ENCODE measurements around the gene GTF2H2. TPM values are rescaled to one million over a fixed set of nuclear protein-coding genes. Genes with fewer than 3 reads are reported as not detected.
"Not testable (repeated sequence)": the region's sequence is repeated elsewhere in the genome, so short reads cannot be mapped to it uniquely, and the experiment has no call there.

Gene GTF2H2
- total RNA-seq, result 10 to 100 TPM; 46.2 to 52.6 TPM
- polyA plus RNA-seq (2013, experiment 1 of 2), result 27.6 TPM
- polyA plus RNA-seq (2013, experiment 2 of 2), result 26.0 TPM
- long read RNA-seq, experiment 1, full-length matches to known transcripts, result 1 of 16 reads
- long read RNA-seq, experiment 1, partial matches to known transcripts, result 6 of 16 reads
- long read RNA-seq, experiment 1, other reads (novel, unspliced or antisense), result 9 of 16 reads
- long read RNA-seq, experiment 2, full-length matches to known transcripts, result 5 of 28 reads
- long read RNA-seq, experiment 2, partial matches to known transcripts, result 9 of 28 reads
- long read RNA-seq, experiment 2, other reads (novel, unspliced or antisense), result 14 of 28 reads
- long read RNA-seq, experiment 3, full-length matches to known transcripts, result 31 of 120 reads
- long read RNA-seq, experiment 3, partial matches to known transcripts, result 23 of 120 reads
- long read RNA-seq, experiment 3, other reads (novel, unspliced or antisense), result 66 of 120 reads
- long read RNA-seq, experiment 4, full-length matches to known transcripts, result 14 of 78 reads
- long read RNA-seq, experiment 4, partial matches to known transcripts, result 32 of 78 reads
- long read RNA-seq, experiment 4, other reads (novel, unspliced or antisense), result 32 of 78 reads

GRCh38 chr5:71067262-71067928 lies at the start of gene GTF2H2:
Gene GTF2H2, minus strand, starts transcription at chr5:71067676. Its CDS starts 4,913 bp downstream, at chr5:71062763.
- H3K4me3 Mint-ChIP-seq; H3K36me3 Mint-ChIP-seq (ENCODE audit: low read depth); H3K4me3 ChIP-seq (ENCODE audit: low read length); H3K27me3 ChIP-seq (ENCODE audit: control insufficient read depth, insufficient read depth, low read length, poor library complexity, severe bottlenecking); H3K4me1 Mint-ChIP-seq; H3K9ac ChIP-seq (ENCODE audit: extremely low read depth, low read length, poor library complexity, severe bottlenecking); H3K27me3 Mint-ChIP-seq (ENCODE audit: insufficient read depth); DNase-seq; H3K4me1 ChIP-seq (ENCODE audit: control insufficient read depth, insufficient read depth, low read length); H3K9me3 Mint-ChIP-seq; H3K9me3 ChIP-seq (ENCODE audit: control insufficient read depth, low read length); H3K27ac Mint-ChIP-seq; H3K36me3 ChIP-seq (ENCODE audit: control insufficient read depth, insufficient read depth, low read length); H3K27ac ChIP-seq (ENCODE audit: low read depth, low read length): not testable (repeated sequence)
- whole genome bisulfite sequencing, 2 experiments (ENCODE audit: insufficient coverage in 1 of 2, insufficient read length in 1 of 2), result no CpG with 5 or more reads among the region's 46 CpGs

GRCh38 chr5:71109730-71110275 lies 42.3 kb upstream of the GTF2H2 start:
- DNase-seq; H3K27me3 ChIP-seq (ENCODE audit: control insufficient read depth, insufficient read depth, low read length, poor library complexity, severe bottlenecking); H3K27ac Mint-ChIP-seq; H3K4me1 ChIP-seq (ENCODE audit: control insufficient read depth, insufficient read depth, low read length); H3K4me1 Mint-ChIP-seq; H3K4me3 ChIP-seq (ENCODE audit: low read length); H3K27ac ChIP-seq (ENCODE audit: low read depth, low read length); H3K9me3 ChIP-seq (ENCODE audit: control insufficient read depth, low read length); H3K9ac ChIP-seq (ENCODE audit: extremely low read depth, low read length, poor library complexity, severe bottlenecking); H3K4me3 Mint-ChIP-seq; H3K36me3 ChIP-seq (ENCODE audit: control insufficient read depth, insufficient read depth, low read length); H3K36me3 Mint-ChIP-seq (ENCODE audit: low read depth); H3K27me3 Mint-ChIP-seq (ENCODE audit: insufficient read depth); H3K9me3 Mint-ChIP-seq: not testable (repeated sequence)
- WGBS, 2 experiments (ENCODE audit: insufficient coverage in 1 of 2, insufficient read length in 1 of 2), result no CpG with 5 or more reads among the region's 12 CpGs

DNA sequence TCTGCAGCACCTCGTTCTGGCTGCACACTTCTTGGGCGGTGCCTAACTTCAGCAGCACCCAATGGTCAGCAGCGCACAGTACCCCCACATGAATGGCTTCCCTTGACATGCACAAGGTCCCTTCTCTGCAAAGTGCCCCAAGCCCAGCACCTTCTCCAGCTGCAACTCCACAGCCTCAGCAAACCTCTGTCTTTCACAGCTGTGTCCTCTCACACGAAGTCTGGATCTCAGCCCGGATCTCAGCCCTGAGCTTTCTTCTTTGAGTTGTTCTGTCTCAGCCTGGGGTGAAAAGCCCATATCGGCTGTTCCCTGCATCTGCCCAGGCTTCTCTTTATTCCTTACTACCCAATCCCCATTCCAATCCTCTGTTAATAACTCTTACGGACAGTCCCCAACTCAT lies 32.5 kb upstream of the GTF2H2 start:
- not testable (repeated sequence) for H3K36me3 Mint-ChIP-seq (ENCODE audit: low read depth); H3K4me1 Mint-ChIP-seq; H3K36me3 ChIP-seq (ENCODE audit: control insufficient read depth, insufficient read depth, low read length); H3K27ac ChIP-seq (ENCODE audit: low read depth, low read length); H3K9me3 ChIP-seq (ENCODE audit: control insufficient read depth, low read length); H3K27me3 Mint-ChIP-seq (ENCODE audit: insufficient read depth); H3K9me3 Mint-ChIP-seq; H3K4me3 ChIP-seq (ENCODE audit: low read length); DNase-seq; H3K27ac Mint-ChIP-seq; H3K27me3 ChIP-seq (ENCODE audit: control insufficient read depth, insufficient read depth, low read length, poor library complexity, severe bottlenecking); H3K4me1 ChIP-seq (ENCODE audit: control insufficient read depth, insufficient read depth, low read length); H3K4me3 Mint-ChIP-seq; H3K9ac ChIP-seq (ENCODE audit: extremely low read depth, low read length, poor library complexity, severe bottlenecking)
- WGBS, 2 experiments (ENCODE audit: insufficient coverage in 1 of 2, insufficient read length in 1 of 2), result no CpG with 5 or more reads among the region's 7 CpGs

DNA sequence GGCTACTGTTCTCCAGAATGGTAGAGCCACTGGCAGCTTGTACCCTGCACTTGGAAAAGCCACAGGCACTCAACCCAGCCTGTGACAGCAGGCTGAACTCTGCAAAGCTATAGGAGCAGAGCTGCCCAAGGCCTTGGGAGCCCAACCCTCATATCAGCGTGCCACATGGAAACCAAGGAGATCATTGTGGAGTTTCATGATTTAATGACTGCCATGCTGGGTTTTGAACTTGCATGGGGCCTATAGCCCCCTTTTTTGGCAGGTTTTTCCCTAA lies 30.4 kb upstream of the GTF2H2 start:
- not testable (repeated sequence) for H3K27ac ChIP-seq (ENCODE audit: low read depth, low read length); H3K9me3 Mint-ChIP-seq; H3K4me1 ChIP-seq (ENCODE audit: control insufficient read depth, insufficient read depth, low read length); H3K4me1 Mint-ChIP-seq; H3K4me3 Mint-ChIP-seq; H3K36me3 ChIP-seq (ENCODE audit: control insufficient read depth, insufficient read depth, low read length); H3K27me3 ChIP-seq (ENCODE audit: control insufficient read depth, insufficient read depth, low read length, poor library complexity, severe bottlenecking); H3K4me3 ChIP-seq (ENCODE audit: low read length); DNase-seq; H3K9ac ChIP-seq (ENCODE audit: extremely low read depth, low read length, poor library complexity, severe bottlenecking); H3K27me3 Mint-ChIP-seq (ENCODE audit: insufficient read depth); H3K27ac Mint-ChIP-seq; H3K36me3 Mint-ChIP-seq (ENCODE audit: low read depth); H3K9me3 ChIP-seq (ENCODE audit: control insufficient read depth, low read length)
- WGBS, 2 experiments (ENCODE audit: insufficient coverage in 1 of 2, insufficient read length in 1 of 2), result no CpG with 5 or more reads among the region's 1 CpG

DNA sequence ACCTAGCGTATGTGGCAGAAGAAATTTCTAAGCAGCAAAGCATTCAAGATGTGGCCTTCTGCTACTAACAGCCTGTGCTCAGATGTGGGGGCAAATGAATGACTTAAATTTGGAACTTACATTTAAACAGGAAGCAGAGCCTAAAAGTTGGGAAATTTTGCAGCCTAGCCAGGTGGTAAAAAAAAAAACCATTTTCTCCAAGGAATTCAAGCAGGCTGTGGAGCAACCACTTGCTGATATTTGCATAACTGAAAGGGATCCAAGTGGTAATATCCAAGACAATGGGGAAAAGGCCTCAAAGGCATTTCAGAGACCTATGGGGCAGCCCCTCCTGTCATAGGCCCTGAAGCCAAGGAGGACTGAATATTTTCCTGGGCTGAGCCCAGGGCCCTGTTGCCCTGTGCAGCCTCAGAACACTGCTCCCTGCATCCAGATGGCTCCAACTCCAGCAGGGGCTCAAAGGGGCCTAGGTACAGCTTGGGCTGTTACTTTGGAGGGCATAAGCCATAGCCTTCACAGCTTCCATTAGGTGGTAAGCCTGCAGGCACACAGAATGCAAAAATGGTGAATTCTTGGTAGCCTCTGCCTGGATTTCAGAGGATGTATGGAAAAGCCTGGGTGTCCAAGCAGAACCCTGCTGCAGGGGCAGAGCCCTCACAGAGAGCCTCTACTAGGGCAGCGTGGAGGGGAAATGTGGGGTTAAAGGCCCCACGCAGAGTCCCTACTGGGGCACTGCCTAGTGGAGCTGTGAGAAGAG lies 29.9 kb upstream of the GTF2H2 start:
- H3K4me3 ChIP-seq (ENCODE audit: low read length); H3K9me3 ChIP-seq (ENCODE audit: control insufficient read depth, low read length); H3K4me1 Mint-ChIP-seq; H3K27ac ChIP-seq (ENCODE audit: low read depth, low read length); H3K4me3 Mint-ChIP-seq; H3K9ac ChIP-seq (ENCODE audit: extremely low read depth, low read length, poor library complexity, severe bottlenecking); H3K27ac Mint-ChIP-seq; H3K27me3 ChIP-seq (ENCODE audit: control insufficient read depth, insufficient read depth, low read length, poor library complexity, severe bottlenecking); H3K9me3 Mint-ChIP-seq; H3K27me3 Mint-ChIP-seq (ENCODE audit: insufficient read depth); H3K4me1 ChIP-seq (ENCODE audit: control insufficient read depth, insufficient read depth, low read length); H3K36me3 Mint-ChIP-seq (ENCODE audit: low read depth); H3K36me3 ChIP-seq (ENCODE audit: control insufficient read depth, insufficient read depth, low read length): not testable (repeated sequence)
- peak; percentile 35 for DNase-seq
- WGBS, 2 experiments (ENCODE audit: insufficient coverage in 1 of 2, insufficient read length in 1 of 2), result 89% methylated on average over 2 of the region's 3 CpGs; no CpG with 5 or more reads in 1 of the 2 experiments

DNA sequence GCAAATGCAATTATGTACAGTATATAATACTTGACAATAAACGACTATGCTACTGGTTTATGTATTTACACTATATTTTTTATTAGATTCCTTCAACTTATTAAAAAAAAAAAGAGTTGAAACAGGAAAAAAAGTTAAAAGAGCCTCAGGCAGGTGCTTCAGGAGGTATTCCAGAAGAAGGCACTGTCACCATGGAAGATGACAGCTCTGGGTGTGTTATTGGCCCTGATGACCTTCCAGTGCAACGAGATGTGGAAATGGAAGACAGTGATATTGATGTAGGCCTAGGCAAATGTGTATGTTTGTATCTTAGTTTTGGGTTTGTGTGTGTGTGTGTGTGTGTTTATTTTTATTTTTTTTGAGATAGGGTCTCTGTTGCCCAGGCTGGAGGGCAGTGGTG lies 22.3 kb upstream of the GTF2H2 start:
- not testable (repeated sequence) for H3K27me3 ChIP-seq (ENCODE audit: control insufficient read depth, insufficient read depth, low read length, poor library complexity, severe bottlenecking); H3K4me3 Mint-ChIP-seq; H3K27ac ChIP-seq (ENCODE audit: low read depth, low read length); H3K9me3 ChIP-seq (ENCODE audit: control insufficient read depth, low read length); H3K27me3 Mint-ChIP-seq (ENCODE audit: insufficient read depth); H3K4me1 Mint-ChIP-seq; H3K4me3 ChIP-seq (ENCODE audit: low read length); H3K36me3 ChIP-seq (ENCODE audit: control insufficient read depth, insufficient read depth, low read length); H3K36me3 Mint-ChIP-seq (ENCODE audit: low read depth); DNase-seq; H3K27ac Mint-ChIP-seq; H3K4me1 ChIP-seq (ENCODE audit: control insufficient read depth, insufficient read depth, low read length); H3K9me3 Mint-ChIP-seq; H3K9ac ChIP-seq (ENCODE audit: extremely low read depth, low read length, poor library complexity, severe bottlenecking)
- no CpG with 5 or more reads among the region's 2 CpGs for WGBS, 2 experiments (ENCODE audit: insufficient coverage in 1 of 2, insufficient read length in 1 of 2)
